Embryonic facial prominence (tissue), 1 donor: Measurements from ENCODE around the gene FAM219B.
A peak's percentile ranks its signal among the peaks of the same experiment; 100 is the strongest.
"Not testable (repeated sequence)": the region's sequence is repeated elsewhere in the genome, so short reads cannot be mapped to it uniquely, and the experiment has no call there.

Experiments used
- DNase-seq: peaks from one replicate; pipeline ENCODE4 v3.0.0-alpha.2; 2016; ENCODE audit errors: extremely low spot score

Gene FAM219B, protein sequence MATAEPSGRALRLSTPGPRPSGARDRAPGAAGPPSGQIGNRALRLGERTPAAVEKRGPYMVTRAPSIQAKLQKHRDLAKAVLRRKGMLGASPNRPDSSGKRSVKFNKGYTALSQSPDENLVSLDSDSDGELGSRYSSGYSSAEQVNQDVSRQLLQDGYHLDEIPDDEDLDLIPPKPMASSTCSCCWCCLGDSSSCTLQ

DNA sequence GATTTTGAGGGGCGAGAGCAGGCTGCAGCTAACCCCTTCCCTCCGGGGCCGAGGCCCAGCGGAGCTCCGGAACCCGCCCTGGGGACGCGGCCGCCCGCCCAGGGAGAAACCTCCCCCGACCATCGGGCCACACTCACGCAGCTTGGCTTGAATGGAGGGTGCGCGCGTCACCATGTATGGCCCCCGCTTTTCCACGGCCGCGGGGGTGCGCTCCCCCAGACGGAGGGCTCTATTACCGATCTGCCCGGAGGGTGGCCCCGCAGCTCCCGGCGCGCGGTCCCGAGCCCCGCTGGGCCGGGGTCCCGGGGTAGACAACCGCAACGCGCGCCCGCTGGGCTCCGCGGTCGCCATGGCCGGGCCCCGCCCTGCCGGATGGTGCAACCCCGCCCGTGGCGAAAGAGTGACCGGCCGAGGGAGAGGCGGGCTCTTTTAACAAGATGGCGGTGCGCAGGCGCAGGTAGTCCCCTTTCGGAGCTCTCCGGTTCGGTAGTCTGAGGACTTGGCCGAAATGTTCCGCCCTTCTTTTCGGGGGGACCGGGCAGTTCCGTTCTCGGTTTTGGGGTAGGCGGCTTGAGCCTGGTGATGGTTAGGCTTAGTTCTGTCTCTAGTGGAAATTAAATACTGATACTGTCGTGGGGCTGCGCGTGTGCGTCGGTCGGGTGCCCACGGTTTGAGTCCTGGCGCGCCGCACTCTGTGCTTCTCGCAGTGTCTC lies at the start of gene FAM219B:
TSS of gene FAM219B (minus strand) at position 402 of the 713 bp plus-strand sequence. CDS start at position 351, 51 bp downstream.
- DNase-seq: peak; percentile 84

- no peak for DNase-seq
These were observed 49.4 kb upstream of the FAM219B start for GRCh38 chr15:74955796-74956647.

DNA sequence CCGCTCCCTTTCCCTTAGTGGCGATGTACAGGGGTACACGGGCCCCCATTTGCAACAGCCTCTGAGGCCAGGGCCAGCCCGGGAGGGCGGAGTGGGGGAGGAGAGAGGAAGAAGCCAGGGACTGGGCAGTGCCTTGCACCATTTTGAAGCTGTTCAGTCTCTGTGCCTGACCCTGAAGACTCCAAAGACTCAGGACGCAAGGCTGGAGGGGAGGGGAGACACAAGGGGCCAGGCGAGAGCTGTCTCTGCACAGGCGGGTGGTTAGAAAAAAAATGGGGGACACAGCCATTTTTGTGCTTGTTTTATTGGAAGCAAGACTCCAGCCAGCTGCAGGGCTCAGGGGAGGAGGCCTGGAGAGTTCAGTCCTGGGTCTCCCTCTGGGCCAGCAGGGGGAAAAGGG lies 48.4 kb upstream of the FAM219B start:
- DNase-seq: no peak

DNA sequence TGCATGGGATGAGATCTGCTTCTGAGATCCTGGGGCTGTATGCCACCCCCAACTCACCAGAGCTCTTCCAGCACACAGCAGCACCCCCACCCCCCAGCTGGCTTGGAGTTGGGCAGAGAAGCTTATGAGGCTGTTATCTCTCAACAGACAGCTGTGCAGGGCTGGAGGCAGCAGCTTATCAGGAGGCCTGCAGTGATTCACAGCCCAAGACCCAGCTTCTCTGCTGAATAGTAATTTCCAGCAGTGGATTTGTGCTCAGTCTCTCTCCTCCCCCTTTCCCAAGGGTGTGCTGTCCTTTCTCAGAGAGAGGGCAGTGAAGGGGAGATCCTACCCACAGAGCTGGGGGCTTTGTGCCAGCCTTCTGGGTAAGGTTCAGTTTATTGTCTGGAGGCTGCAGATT lies 47.9 kb upstream of the FAM219B start:
- DNase-seq: no peak

DNA sequence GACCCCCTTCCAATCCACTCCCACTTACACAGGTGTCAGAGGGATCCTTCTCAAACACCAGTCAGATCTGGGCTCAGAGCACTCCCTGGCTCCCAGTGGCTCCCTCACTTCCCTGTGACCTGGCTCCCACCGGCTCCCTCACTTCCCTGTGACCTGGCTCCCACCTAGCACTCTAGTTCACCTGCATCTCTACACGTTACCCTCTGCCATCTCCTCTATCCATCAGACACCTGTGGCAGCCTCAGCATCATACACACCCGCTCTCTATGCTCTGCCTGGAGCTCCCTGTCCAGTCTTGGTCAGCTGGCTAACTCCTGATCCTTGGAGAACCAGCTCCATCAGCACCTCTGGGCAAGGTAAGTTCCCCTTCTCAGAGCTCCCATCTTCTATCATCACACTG lies 44.4 kb upstream of the FAM219B start:
- DNase-seq: no peak

- peak; percentile 65 for DNase-seq
These were observed 43.6 kb upstream of the FAM219B start for GRCh38 chr15:74950078-74950908.

GRCh38 chr15:74937590-74938371 lies 31.1 kb upstream of the FAM219B start, which contains the start of gene COX5A:
Gene COX5A, minus strand, starts transcription at chr15:74938073. Its CDS starts 59 bp downstream, at chr15:74938014.
- peak; percentile 92 for DNase-seq

- no peak for DNase-seq
These were observed 30.6 kb upstream of the FAM219B start for GRCh38 chr15:74937272-74937589.

DNA sequence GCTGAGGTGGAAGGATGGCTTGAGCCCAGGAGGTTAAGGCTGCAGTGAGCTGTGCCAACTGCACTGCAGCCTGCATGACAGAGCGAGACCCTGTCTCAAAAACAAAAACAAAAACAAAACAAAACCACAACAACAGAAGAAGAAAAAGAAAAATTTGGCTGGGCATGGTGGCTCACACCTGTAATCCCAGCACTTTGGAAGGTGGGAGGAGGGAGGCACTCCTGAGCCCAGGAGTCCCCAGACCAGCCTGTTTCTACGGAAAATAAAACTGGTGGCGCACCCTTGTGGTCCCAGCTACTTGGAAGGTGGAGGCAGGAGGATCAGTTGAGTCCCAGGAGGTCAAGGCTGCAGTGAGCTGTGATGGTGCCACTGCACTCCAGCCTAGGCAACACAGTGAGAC lies 28.5 kb upstream of the FAM219B start:
- DNase-seq: not testable (repeated sequence)

DNA sequence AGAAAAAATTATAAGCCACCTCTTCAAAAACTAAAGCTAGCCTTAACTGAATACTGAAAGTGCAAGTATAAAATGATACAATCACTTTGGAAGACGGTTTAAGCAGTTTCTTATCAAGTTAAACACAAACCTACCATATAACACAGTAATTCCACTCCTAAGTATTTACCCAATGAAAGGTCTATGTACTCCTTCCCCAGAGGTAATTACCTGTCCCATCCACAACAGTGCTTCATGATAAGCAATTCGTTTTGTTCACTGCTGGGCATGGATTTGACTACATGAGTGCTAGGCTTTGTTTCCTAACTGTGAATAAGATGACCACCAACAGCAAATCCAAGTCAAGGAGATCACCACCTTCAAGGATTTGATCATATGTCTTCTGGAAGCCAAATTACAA lies 26.9 kb upstream of the FAM219B start:
- no peak for DNase-seq

DNA sequence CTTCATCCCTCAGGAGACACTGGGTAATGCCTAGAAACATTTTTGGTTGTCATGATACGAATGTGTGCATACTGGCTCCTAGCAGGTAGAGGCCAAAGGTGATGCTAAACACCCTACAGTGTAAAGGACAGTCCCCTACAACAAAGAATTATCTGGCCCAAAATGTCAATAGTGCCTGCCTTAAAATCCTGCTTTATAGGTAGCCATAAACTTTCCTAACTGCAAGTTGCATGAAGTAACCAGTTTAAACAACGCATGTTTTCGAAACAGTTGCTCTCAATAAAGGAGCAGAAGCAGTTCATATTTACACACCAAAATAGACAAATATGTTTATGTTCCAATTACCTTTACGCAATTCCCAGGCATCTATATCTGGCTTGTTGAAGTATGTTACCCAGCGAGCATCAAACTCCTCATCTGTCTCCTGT lies 22.1 kb upstream of the FAM219B start:
- DNase-seq: no peak

- DNase-seq: no peak
These were observed 17.9 kb upstream of the FAM219B start for GRCh38 chr15:74924525-74924924.

- DNase-seq: no peak
These were observed 13.8 kb upstream of the FAM219B start for GRCh38 chr15:74920456-74920855.

DNA sequence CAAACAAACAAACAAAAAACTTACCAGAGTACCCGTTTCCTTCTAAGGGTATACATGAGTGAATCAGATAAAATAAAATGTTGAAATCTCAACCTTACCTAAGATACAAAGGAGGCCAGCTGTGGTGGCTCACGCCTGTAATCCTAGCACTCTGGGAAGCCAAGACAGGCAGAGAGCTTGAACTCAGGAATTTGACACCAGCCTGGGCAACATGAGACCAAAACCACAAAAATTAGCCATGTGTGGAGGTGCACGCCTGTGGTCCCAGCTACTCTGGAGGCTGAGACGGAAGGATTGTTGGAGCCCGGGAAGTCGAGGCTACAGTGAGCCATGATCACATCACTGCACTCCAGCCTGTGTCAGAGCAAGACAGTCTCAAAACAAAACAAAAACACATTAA lies 11.0 kb upstream of the FAM219B start:
- DNase-seq: no peak

DNA sequence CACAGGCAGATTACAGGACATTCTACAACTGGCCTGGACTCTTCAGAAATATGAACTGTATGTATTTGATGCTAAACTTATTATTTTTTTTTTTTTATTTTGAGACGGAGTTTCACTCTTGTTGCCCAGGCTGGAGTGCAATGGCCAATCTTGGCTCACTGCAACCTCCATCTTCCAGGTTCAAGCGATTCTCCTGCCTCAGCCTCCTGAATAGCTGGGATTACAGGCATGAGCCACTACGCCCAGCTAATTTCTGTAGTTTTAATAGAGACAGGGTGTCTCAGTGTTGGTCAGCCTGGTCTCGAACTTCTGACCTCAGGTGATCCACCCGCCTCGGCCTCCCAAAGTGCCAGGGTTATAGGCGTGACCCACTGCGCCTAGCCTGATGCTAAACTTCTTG lies 7.1 kb upstream of the FAM219B start:
- DNase-seq: not testable (repeated sequence)

GRCh38 chr15:74913041-74913440 lies 6.4 kb upstream of the FAM219B start:
- no peak for DNase-seq

GRCh38 chr15:74908635-74909034 lies 2.0 kb upstream of the FAM219B start:
- no peak for DNase-seq

DNA sequence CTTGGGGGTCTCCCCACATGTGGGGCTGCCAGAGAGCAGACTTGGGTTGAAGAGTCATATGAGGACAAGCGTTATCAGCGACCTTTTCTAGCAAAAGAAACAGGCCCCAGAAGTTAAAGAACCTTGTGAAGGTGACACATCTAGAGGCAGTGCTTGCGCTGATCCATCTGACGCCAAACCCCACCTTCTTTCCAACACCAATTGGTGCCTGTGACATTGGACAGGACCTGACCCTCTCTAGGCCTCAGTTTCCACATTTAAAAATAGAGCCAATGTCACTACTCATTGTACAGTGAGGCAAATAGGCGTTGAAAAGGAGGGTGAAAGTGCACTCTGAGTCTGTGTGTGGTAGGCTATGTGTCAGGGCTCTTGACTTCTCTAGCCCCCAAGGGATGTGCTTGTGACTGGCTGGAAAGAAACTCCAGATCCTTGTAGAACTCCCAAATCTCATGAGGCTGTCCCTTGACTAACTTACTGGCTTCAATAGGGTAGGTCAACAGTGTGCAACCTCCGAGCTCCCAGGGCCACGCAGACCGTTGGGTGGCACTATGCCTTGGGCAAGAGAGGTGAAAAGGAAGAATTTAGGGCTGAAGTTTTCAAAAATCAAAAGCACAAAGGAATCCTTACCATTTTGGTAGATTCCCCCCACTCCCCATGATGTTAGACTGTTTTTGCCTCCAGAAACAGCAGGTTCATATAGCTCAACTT lies 666 bp upstream of the FAM219B start:
- no peak for DNase-seq

DNA sequence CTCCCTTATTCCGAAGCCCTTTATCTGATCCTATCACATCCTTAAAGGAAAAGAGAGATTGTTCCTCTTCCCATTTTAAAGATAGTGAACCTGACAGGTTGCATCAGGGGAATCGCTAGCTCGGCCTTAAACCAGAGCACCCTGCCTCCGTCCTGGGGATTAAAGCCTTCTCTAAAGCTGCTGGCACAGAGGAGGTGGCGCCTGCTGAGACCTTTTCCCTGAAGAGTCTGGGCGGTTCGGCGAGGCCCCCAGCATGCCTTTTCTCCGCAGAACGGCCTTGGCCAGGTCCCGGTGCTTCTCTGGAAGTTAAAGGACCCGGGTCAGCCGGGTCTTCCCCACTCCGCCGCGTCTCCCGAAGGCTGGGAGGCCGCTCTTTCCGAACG lies 593 bp downstream of the FAM219B start:
- DNase-seq: no peak

DNA sequence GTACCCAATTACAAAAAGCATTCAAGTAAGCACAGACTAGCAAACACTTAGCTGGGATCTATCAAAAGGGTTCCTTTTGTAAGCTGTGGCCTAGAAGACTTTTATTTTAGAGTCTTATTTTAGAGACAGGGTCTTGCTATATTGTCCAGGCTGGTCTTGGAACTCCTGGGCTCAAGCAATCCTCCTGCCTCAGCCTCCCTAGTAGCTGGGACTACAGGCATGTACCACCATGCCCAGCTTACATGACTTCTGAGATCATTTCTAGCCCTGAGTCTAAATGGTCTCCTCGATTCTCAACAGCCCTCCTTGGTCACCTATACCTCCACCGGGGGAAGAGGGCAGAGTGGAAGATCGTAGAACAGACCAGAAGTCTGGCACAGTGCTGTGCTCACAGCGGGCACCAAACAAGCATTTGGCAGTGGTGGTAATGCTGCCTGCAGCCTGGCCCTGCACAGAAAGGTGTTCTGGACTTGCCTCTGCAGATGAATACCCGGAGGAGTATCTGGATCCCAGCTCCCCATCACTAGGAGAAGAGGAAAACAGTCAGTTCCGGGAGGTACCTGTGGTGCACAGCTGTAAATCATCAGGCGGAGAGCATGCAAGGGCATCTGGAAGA lies 2.4 kb downstream of the FAM219B start:
- no peak for DNase-seq
